Activated CD4-positive, alpha-beta T cell treated with anti-CD3 and anti-CD28 coated beads, Interleukin-10, Interleukin-2, amounts not matched to agents 100 ng/mL and 50 ng/mL, durations not matched to agents 16 hours and 8 hours (primary cell): ENCODE measurements around the gene CCDC88C.

Experiments
- DNase-seq: peaks from one replicate; pipeline ENCODE4 v3.0.0-alpha.2; 2020

CCDC88C gene

DNA sequence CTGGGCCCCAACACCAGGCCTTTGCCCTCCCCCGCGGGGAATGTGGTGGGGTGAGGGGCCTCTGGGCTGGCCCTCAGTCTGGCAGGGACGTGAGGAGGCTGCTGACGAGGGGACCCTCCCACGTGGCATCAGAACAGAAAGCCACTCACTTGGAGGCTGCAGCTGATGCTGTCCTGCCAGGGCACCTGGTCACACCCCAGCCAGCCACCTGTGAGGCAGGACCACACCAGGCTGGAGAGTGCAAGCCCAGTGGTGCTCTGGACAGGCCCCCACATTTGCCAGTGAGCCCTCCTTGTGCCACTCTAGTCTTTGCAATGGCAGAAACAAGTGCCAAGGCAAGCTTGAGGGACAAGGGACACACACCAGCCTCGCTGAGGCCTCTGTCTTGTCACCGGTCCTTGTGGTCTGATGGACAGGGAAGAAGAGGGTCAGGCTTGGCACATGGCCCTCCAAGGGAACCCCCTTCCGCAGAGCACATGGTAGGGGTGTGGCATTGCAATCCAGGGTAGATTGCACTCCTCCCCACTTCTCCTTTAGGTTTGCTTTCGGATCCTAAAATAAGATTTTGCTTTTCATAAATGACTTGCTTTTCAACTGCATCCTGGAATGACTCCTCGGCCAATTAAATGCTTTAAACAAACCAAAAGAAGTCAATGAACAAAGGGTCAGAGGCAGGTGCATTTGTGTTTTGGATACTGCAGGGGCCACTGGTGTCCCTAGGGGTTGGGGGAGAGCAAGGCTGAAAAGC is 53.7 kb downstream of the CCDC88C start:
- no peak for DNase-seq

DNA sequence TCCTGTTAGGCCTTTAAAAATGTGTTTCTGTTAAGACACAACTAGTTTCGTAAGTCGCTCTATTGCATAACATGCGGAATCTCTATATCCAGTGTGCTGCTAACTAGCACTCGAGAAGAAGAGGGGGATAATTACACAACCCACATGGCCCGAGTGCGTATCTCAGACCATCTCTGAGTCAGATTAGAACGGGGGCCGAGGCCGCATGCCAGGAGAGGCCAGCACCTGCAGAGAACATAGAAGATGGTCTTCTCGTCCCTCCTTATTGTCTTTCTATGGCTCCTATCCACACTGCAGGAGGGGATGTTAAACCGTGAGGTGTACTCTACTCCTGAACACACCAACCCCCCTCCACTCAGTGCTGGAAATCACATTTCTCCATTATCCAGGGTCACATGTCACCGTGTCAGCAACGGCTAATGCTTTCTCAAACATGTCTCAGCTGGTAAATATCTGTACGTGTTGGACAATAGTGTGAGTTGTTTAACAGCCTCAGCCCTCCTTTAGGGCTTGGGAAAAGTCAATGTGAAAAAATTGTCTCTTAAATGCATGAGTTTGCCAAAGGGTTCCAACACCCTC is 56.3 kb downstream of the CCDC88C start:
- no peak for DNase-seq

DNA sequence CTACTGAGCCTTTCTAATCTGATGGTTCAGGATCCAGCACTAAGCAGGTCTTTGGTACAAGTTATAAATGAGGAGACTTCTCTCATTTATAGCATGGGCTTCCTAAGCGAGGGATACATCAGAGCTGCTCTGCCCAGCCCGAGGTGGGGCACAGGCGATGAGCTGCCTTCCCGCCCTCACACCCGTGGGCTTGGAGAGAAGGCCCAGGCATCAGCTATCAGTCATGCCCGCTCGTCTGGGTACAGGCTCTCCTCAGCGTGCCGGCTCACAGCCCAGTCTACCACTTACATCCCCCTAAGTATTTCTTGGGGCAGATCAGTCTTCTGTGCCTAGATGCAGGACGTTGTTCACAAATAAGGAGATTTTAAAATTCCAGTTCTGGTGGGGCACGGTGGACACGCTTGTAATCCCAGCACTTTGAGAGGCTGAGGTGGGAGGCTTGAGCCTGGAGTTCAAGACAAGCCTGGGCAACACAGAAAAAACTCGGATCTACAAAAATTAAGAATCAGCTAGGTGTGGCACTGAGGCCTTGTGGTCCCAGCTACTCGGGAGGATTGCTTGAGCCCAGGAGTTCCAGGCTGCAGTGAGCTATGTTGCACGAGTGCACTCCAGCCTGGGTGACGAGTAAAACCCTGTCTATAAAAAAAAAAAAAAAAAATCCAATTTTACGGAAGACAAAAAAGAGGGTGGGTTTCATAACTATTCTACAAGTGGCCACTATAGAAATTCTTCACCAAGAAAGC is 57.0 kb downstream of the CCDC88C start:
- no peak for DNase-seq

DNA sequence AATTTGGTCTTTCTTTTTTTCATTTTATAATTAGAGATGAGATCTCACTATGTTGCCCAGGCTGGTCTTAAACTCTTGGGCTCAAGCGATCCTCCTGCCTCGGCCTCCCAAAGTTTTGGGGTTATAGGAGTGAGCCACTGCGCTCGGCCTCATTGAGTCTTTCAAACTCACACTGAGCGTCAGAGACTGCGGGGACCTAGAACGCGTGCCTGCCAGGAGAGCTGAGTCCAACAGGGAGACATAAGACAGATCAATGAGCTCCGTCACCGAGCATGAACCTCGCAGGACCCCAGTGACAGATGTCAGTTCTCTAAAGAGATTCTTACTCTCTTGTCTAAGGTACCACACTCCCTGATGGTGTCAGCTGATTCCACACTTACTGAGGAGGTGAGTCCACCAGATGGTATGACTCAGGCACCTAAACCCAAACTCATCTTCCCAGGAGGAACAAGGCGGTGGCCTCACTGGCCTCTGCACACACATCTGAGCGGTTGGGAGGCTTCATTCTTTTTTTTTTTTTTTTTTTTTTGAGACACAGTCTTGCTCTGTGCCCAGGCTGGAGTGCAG is 58.9 kb downstream of the CCDC88C start:
- DNase-seq = no peak

DNA sequence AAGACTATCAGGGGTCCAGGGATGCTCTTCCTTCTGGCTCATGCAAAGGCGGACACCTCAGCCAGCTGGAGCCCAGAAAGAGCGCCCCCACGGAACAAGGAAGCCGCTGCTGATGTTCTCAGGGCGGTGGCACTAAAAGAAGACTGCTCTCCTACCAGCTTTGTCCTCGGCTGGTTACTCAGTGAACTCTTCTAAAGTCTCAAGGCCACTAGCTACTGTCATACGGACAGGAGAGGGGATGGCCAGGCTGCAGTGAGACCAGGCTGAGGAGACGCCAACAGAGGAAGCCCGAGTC is 59.6 kb downstream of the CCDC88C start:
- DNase-seq = no peak

DNA sequence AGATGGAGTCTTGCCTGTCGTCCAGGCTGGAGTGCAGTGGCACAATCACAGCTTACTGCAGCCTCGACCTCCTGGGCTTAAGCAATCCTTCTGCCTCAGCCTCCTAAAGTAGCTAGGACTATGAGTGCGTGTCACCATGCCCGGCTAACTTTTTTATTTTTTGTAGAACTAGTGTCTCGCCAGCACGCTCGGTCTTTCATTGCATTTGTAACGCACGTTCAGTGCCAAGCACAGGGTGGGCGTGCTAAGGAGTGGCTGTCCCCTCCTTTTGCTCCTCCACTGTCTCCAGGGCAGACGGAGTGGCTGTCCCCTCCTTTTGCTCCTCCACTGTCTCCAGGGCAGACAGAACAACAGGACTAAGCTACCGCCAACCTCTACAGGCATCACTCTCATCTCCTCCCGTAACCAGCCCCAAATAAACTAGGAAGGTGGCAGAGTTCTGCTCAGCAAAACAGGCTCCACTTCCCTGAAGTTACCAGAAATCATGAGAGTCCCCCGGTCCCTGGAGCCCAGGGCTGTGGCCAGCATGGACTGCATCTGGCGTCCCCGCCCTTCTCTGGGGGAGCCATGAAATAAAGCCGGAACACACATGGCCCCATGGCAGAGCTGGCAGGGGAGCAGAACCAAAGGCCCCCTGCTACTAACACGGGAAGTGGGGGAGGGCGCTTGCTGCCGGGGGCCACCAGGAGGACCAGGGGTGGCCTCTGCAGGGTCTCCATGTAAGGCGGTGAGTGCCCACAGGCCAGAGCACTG is 60.2 kb downstream of the CCDC88C start:
- DNase-seq = no peak

DNA sequence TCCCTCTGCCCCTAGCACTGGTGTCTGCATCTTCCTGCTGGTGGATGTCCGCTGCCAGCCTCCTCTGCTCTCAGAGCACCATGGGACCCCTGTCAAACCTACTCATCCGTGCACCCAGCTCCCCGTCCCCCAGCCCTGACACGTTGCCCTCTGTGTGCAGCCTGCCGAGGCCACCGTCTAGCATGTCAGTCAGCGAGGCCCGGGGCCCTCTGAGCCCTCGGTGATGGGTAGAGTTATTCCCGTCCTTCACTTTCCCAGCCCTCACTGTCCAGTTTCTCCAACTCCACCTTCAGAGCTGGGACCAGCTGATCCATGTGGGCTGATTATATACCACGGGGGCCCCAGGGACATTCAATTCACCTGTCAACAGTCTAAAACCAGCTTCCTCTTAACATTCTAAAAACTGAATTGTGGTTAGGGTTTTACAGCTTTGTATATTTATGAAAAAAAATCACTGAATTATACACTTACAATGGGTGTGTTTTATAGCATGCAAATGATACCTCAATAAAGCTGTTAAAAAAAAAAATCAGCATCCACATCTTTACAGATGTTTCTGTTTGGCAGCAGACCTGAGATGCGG is 61.3 kb downstream of the CCDC88C start:
- no peak for DNase-seq

DNA sequence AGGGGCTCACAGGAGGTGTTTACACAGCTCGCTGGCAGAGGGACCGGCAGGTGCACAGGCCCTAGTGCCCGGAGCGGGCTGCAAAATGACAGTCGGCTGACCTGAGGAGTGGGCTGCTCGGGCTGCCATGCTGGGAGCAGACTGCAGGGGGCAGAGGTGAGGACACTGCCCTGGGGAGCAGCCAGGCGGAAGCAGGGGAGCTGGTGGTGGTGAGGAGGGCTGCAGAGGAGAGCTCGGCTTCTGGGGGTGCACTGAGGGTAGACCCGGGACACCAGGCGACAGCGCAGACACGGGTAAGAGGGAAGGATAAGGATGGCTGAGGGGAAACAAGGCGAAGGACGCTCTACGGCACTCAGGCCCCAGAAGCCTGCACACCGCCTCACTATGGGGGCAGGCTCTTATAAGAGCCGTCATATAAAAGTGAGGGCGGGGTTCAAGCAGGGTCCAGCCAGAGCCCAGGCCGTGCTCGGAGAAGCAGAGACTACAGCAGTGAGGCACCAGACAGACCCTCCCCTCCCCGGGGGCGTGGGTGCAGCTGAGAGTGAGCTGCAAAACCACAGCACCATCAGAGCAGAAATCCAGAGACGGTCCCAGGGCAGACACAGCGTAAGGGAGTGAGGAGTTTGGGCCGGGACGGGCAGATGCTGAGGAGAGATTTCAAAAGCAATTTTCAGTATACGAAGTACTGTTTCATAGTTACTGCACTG is 62.5 kb downstream of the CCDC88C start:
- DNase-seq = peak; percentile 30

DNA sequence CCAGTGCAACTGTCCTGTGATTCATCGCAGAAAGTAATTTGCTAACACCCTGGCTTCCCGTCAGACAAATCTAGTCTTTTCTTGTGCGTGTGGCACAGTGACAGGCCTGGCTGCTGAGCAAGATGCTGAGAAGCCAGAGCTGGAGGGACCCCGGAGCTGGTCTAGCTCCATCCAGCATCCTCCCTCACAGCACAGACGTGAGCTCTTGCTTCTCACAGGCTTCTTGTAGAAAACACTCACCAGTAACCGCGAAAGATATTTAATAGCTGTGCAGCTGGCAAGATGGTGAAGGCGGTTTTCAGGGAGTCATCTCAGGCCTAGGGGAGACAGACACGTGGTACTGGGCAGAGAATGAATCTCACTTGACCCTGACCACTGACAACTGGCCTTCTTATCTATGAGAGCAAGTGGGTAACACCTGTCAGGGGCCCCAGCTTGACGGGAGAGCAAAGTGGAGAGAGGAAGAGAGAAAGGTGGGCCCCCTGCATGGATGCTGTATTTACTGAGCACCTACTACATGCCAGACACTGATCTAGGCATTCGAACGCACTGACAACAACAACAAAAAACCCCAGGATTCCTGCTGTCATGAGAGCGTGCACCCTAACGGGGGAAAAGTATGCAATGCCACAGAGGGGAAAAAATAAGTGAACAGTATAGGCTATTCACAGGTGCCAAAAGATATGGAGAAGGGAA is 63.3 kb downstream of the CCDC88C start:
- no peak for DNase-seq

DNA sequence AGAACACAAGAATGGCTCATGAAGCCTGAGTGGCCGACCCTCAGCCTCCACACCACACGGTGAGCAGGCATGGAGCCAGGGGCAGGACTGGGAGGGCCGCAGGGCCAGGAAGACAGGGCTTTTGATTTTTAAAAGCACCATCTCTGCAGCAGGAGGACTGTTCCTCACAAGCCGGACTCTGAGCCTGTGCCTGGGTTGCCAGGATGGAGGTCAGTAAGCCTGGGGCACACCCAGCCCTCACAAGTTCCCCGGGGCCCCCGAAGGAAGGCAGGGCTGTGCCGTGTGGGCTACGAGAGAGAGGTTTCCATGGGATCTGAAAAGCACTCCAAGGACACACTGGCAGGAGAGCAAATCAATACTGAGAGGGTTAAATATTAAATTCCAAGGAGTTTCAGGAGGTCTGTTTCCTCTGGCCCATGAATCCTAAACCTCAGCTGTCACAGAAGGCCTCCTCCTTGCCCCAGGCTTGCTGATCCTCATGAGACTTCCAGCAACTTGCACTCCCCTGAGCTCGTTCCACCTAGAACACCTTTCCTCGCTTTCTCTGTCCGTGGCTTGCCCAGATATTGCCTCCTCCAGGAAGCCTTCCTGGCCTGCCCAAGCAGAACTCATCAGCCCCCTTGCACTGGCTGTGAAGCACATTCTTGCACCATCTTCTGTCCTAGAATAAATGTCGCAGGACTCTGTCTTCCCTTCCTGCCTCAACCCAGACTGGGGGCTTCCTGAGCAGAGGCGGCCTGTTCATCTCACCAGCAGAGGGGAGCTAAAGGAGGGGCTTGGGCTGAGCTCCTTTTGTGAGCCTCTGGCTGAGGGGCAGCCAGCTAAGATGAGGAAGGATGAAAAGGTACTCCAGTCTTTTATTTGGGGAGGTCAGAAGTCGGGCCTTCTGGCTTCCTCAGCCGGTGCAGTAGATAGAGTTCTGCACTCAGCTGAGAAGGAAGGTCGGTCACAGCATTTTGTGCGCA is 64.6 kb downstream of the CCDC88C start:
- DNase-seq = no peak

DNA sequence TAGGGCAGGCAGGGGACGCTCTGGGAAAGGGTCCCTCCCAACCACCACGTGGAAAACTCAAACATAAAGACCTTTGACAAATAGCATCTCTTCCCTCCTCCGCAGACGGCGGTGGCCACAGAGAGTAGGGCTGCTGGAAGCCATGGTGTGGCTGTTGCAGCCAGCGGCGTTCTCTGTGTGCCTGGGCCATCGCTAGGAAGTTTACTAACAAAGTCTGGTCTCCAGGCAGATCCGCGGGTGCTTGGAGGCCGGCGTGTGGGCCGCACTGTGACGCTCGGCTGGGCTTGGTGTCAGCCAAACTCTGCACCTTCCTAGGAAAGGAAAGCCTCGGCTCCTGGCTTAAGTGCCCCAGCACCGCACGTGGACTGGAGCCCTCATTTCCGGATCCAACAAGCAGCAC is 65.6 kb downstream of the CCDC88C start:
- no peak for DNase-seq

DNA sequence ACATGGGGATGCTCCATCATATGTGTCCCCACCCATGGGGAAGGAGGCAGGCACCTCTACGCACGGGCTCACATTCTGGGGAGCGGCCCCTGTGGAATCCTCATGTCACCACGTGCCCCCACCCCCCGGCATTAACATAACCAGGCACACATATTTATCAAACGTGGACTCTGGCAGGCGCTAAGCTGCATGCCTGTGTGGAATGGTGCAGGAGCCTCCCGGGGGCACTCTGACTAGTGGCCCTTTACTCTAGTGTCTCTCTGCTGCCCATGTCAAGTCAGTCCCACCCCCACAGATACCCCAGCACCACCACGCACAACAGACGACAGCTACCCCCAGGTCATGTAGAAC is 66.1 kb downstream of the CCDC88C start:
- DNase-seq = no peak

DNA sequence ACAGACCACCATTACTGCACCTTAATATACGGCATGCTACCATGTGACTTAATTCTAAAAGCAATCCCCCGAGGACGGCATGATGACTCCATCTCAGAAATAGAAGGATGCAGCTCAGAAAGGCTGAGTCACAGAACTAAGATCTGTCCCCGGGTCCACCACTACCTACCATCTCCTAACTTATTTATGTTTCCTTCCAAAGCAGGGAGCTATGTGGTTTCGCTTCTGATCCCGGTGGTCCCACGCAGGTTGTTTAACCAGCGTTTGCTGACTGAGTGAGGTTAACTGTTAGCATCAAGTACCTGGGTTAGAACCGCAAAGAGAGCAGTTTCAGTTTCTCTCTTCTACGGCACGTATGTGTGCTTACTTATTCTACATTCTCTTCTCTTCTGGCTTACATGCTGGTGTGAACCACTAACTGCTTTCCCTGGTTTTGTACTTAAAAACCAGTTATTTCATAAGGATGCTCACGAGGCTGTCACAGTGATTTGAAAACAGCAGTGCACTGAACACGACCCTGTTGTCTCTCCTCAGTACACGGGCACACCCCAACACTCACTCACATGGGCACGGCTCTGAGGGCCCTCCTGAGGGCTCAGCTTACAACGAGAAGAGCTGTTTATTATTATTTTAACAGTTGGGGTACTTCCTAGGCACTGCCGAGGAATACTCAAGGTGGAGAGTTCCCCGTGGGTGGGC is 66.7 kb downstream of the CCDC88C start:
- DNase-seq = peak; percentile 90

DNA sequence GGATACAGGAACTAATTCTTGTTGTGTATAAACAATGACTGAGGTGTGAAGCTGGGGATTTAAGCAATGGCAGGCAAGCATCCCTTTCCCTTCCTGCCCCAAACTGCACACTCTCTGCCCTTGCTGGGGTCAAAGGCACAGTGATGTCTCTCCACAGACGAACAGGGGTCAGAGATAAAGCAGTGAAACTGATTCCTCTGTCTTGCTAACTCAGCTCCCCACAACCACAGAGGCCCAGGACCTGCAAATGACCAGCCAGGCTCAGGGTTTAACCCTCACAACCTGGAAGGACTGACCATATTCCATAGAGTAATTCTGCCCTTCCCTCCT is 67.2 kb downstream of the CCDC88C start:
- DNase-seq = peak; percentile 32

DNA sequence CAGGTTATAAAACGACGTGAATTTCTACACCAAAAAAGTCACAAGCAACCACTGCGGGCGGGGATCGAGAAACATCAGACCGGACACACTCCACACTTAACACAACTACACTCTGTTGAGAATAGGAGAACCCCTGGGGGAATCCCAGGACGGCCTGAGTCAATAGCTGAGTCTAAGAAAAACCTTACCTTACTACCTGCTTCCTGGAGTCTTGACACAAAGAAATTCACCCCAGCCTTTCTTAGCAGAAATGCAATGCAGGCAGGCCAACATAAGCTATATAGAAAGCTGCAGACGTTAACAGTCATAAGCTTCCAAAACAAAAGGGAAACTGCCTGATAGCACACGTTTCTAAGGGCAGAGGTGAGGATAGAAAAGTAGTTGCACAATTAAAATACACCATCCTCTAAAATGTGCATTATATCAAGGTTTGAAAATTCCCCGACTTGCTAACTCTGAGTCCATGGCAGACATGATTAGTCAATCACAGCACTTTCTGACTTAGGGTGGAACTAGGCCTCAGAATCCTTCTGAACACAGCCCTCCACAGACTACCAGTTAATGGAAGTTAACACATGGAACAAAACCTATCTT is 68.0 kb downstream of the CCDC88C start:
- DNase-seq = peak; percentile 90

DNA sequence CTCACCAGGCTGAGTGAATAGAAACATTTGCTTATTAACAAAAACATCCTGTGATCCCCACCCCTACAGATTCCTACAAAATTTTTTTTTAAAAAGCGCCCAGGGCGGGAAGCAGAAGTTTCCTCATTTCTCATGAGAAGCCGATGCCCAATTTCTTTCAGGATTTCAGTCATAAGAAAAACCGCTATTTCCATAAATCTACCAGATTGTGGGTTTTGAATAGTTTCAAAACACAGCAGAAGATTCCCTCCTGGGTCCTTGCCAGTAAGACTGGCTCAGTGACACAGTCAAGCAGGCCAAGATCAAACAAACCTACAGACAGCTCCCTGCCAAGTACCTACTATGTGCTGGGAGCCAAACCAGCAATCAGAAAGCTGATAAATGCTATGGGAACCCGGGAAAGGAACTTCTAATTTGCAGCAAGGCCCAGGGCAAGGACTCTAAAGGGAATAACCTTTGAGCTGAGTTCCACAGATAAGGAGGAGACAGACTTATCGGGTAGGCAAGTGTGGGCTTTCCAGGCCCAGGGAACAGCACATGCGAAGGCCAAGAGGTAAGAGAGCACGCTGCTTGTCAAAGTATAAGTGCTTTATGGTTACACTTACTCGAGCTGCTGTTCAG is 68.7 kb downstream of the CCDC88C start:
- DNase-seq = peak; percentile 49

DNA sequence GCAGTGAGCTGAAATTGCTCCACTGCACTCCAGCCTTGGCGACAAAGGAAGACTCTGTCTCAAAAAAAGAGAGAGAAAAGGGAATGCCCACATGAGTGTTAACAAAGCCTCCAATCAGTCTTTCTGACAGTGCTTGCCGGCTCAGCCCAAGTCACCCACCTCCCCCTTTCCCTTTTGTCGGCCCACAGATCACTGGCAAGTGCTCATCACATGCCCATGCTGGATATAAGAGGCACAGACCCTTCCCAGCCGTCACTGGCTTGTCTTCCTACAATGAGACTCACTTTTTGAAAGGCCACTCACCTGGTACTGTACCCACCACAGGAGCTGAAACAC is 70.8 kb downstream of the CCDC88C start:
- no peak for DNase-seq

DNA sequence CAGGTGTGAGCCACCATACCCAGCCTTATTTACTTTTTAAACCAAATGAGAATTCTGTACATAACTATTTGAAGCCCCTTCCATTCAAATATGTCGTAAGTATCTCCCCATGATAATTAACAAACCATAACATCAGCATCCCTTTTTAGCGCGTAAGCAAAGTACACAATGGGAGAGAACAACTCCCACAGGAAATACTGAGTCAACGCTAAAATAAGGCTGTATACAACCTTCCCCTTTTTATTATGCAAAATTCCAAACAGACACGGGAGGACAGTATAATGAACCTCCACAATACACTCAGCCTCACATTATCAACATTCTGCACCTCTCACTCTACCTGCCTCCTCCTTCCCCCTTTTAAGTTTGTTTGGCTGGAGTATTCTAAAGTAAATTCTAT is 73.5 kb downstream of the CCDC88C start:
- no peak for DNase-seq

DNA sequence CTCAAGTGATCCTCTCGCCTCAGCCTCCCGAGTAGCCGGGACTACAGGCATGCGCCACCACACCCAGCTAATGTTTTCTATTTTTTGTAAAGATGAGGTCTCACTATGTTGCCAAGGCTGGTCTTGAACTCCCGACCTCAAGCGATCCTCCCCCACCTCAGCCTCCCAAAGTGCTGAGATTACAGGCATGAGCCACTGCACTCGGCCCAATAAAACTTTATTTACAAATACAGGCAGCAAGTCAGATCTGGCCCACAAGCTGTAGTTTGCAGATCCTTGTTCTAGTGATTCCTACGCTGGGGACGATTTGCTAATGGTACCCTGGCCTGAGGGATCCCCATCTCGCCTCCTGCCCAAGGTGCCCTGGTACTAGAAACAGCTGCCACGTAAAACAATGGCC is 74.6 kb downstream of the CCDC88C start:
- no peak for DNase-seq
